MM.1S (cell line): ENCODE results near the gene KRTAP5-5.

Source experiments
- DNase-seq: peaks from one replicate; pipeline ENCODE4 v3.0.0-alpha.2; 2015
- H2AFZ ChIP-seq: fragments of 300-600 bp; sonication (generic); 2 replicates; pipeline ENCODE4 v1.6.0; 2016; ENCODE audit warnings: antibody characterized with exemption, low read length
- H3F3A ChIP-seq: fragments of 300-600 bp; sonication (generic); 2 replicates; pipeline ENCODE4 v1.6.1; 2016; ENCODE audit warnings: mild to moderate bottlenecking, antibody characterized with exemption, low read length, moderate library complexity, mixed read lengths; ENCODE audit not compliant: insufficient read depth
- H3K27ac ChIP-seq: fragments of 300-600 bp; sonication (generic); 2 replicates; pipeline ENCODE4 v1.5.1; 2016; ENCODE audit warnings: mild to moderate bottlenecking, low read length
- H3K27me3 ChIP-seq: fragments of 300-600 bp; sonication (generic); replicated peaks from 2 replicates; pipeline ENCODE4 v1.6.0; 2016; ENCODE audit warnings: low read length; ENCODE audit not compliant: insufficient read depth
- H3K36me3 ChIP-seq: fragments of 300-600 bp; sonication (generic); replicated peaks from 2 replicates; pipeline ENCODE4 v1.6.1; 2016; ENCODE audit warnings: mild to moderate bottlenecking, low read length, mixed read lengths; ENCODE audit not compliant: insufficient read depth
- H3K4me1 ChIP-seq: fragments of 300-600 bp; sonication (generic); 2 replicates; pipeline ENCODE4 v1.6.1; 2016; ENCODE audit warnings: low read length, mixed read lengths
- H3K4me2 ChIP-seq: fragments of 300-600 bp; sonication (generic); 2 replicates; pipeline ENCODE4 v1.6.0; 2016; ENCODE audit warnings: low read depth, low read length
- H3K4me3 ChIP-seq: fragments of 300-600 bp; sonication (generic); 2 replicates; pipeline ENCODE4 v1.5.1; 2016; ENCODE audit warnings: low read length, mixed read lengths
- H3K79me2 ChIP-seq: fragments of 300-600 bp; sonication (generic); 2 replicates; pipeline ENCODE4 v1.6.1; 2016; ENCODE audit warnings: mixed run types, low read length, mixed read lengths
- H3K9ac ChIP-seq: fragments of 300-600 bp; sonication (generic); 2 replicates; pipeline ENCODE4 v1.6.1; 2016; ENCODE audit warnings: low read length, mixed read lengths
- H3K9me2 ChIP-seq: fragments of 300-600 bp; sonication (generic); replicated peaks from 2 replicates; pipeline ENCODE4 v1.6.1; 2016; ENCODE audit warnings: mild to moderate bottlenecking, low read length, mixed read lengths; ENCODE audit not compliant: insufficient read depth
- H3K9me3 ChIP-seq: fragments of 300-600 bp; sonication (generic); replicated peaks from 2 replicates; pipeline ENCODE4 v1.6.1; 2016; ENCODE audit warnings: mild to moderate bottlenecking, low read length, mixed read lengths; ENCODE audit not compliant: insufficient read depth
- H4K20me1 ChIP-seq: fragments of 300-600 bp; sonication (generic); 2 replicates; pipeline ENCODE4 v1.6.1; 2016; ENCODE audit warnings: mild to moderate bottlenecking, low read length, moderate library complexity, mixed read lengths; ENCODE audit not compliant: insufficient read depth
- CTCF ChIP-seq: fragments of 300-600 bp; sonication (generic); IDR thresholded peaks from 2 replicates; pipeline ENCODE4 v1.5.1; 2016; ENCODE audit warnings: antibody characterized with exemption, low read length, mixed read lengths
- EZH2 ChIP-seq: fragments of 300-600 bp; sonication (generic); optimal IDR thresholded peaks from 2 replicates; pipeline ENCODE3; 2017; ENCODE audit warnings: low read depth, mild to moderate bottlenecking, antibody characterized with exemption, low read length, mixed read lengths
- EZH2phosphoT487 ChIP-seq: fragments of 300-600 bp; sonication (generic); IDR thresholded peaks from 2 replicates; pipeline ENCODE4 v1.6.1; 2018; ENCODE audit warnings: antibody characterized with exemption, low read length

Gene KRTAP5-5

GRCh38 chr11:1631066-1631568 lies 1.5 kb downstream of the KRTAP5-5 start:
- H3F3A ChIP-seq, result no peaks in the 10 kb centered on the region
- H3K4me1 ChIP-seq, result peaks cover 6% of the 10 kb centered on the region; the same call in 1 of the 2 replicates
- no peaks in the 10 kb centered on the region for H3K36me3 ChIP-seq
- H2AFZ ChIP-seq, result no peak overlapping the region
- H4K20me1 ChIP-seq, result no peaks in the 10 kb centered on the region
- no peaks in the 10 kb centered on the region for H3K9me3 ChIP-seq
- H3K79me2 ChIP-seq, result no peaks in the 10 kb centered on the region
- no peak for TF ChIP-seq CTCF
- TF ChIP-seq EZH2, result no peak
- no peak for TF ChIP-seq EZH2phosphoT487
- H3K4me3 ChIP-seq, result no peak overlapping the region
- no peak overlapping the region for H3K4me2 ChIP-seq
- no peak overlapping the region for H3K27ac ChIP-seq
- no peak for DNase-seq
- H3K9ac ChIP-seq, result no peak overlapping the region
- H3K27me3 ChIP-seq, result peaks cover 95% of the 10 kb centered on the region
- H3K9me2 ChIP-seq, result no peaks in the 10 kb centered on the region

- no peaks in the 10 kb centered on the region for H3K9me3 ChIP-seq
- H2AFZ ChIP-seq, result no peak overlapping the region
- no peaks in the 10 kb centered on the region for H3K36me3 ChIP-seq
- H3K4me3 ChIP-seq, result no peak overlapping the region
- no peaks in the 10 kb centered on the region for H4K20me1 ChIP-seq
- H3K27me3 ChIP-seq, result peaks cover 95% of the 10 kb centered on the region
- H3K9me2 ChIP-seq, result no peaks in the 10 kb centered on the region
- peak; percentile 53 for DNase-seq
- no peak overlapping the region for H3K4me2 ChIP-seq
- H3K4me1 ChIP-seq, result peaks cover 6% of the 10 kb centered on the region; the same call in 1 of the 2 replicates
- H3F3A ChIP-seq, result no peaks in the 10 kb centered on the region
- no peak overlapping the region for H3K27ac ChIP-seq
- TF ChIP-seq EZH2phosphoT487 (no peak), CTCF (no peak), EZH2 (no peak)
- H3K79me2 ChIP-seq, result no peaks in the 10 kb centered on the region
- no peak overlapping the region for H3K9ac ChIP-seq
Measured at GRCh38 chr11:1632053-1632714, 2.6 kb downstream of the KRTAP5-5 start.

DNA sequence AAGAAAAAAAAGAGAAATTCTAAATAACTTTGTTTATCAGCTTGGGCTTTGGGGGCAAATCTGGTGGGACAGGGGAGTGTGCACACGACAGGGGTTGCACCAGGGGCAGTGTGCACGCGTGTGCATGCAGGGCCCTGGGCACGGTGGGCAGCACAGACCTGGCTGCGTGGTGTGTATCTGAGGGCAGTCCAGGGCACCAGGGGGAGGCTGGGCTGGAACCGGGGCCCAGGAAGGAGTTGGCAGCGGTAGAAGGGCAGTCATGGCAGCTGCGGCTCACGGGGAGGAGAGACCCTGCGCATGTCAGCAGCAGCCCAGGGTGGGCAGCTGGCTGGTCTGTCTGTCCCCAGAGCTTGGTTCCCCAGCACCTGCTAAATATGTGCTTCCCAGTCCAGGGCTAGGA lies 4.3 kb downstream of the KRTAP5-5 start:
- Histone ChIP-seq H3K4me2 (no peak overlapping the region), H3K27me3 (peaks cover 95% of the 10 kb centered on the region), H3K79me2 (no peaks in the 10 kb centered on the region), H3K4me3 (no peak overlapping the region), H3K9me3 (no peaks in the 10 kb centered on the region), H3K27ac (no peak overlapping the region), H3F3A (no peaks in the 10 kb centered on the region), H3K9me2 (no peaks in the 10 kb centered on the region), H4K20me1 (no peaks in the 10 kb centered on the region), H2AFZ (no peak overlapping the region), H3K4me1 (peaks cover 6% of the 10 kb centered on the region; the same call in 1 of the 2 replicates), H3K9ac (no peak overlapping the region), H3K36me3 (no peaks in the 10 kb centered on the region)
- DNase-seq, result no peak
- no peak for TF ChIP-seq CTCF
- TF ChIP-seq EZH2phosphoT487, result no peak
- TF ChIP-seq EZH2, result no peak
